Measurements from ENCODE around the gene NOG.
A peak's percentile ranks its signal among the peaks of the same experiment; 100 is the strongest.

The NOG gene

DNA sequence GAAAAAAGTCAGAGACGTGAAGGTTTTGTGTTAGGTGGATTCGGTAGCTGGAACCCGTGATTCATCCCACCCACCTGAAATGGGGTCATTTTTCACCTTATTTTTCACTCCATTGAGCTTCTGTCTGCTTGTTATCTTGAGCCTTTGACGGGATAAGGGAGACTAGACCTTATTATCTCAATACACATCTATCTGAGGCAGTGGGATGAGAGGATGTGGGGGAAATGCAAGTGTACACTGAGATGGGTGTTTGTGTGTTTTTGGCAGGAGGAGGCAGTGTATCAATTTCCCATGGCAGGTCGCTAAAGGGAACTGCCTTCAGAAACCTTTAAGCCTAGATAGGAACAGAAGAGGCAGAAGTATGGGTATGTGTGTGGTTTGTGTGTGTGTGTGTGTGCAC lies 6.2 kb upstream of the NOG start:
- H2AFZ ChIP-seq (ENCODE audit: low read depth) = no peak overlapping the region
- no peaks in the 10 kb centered on the region for H4K20me1 ChIP-seq (ENCODE audit: insufficient read depth)
- peaks cover 2% of the 10 kb centered on the region for H3K4me1 ChIP-seq (ENCODE audit: low read depth, poor library complexity, severe bottlenecking)
- no peak for TF ChIP-seq CTCF (conservative IDR thresholded peaks at IDR 0.05; ENCODE audit: low read depth, low read length)
- H3K4me3 ChIP-seq (IDR thresholded peaks at IDR 0.05; ENCODE audit: insufficient read depth, low read depth, low read length) = no peak overlapping the region
- peaks cover 4% of the 10 kb centered on the region; the same call in 1 of the 2 replicates for H3K27me3 ChIP-seq (ENCODE audit: insufficient read depth, low read depth)
- H3K79me2 ChIP-seq (ENCODE audit: insufficient read depth, low read depth) = no peaks in the 10 kb centered on the region
- no peak overlapping the region for H3K4me2 ChIP-seq
- no peaks in the 10 kb centered on the region for H3K36me3 ChIP-seq (ENCODE audit: insufficient read depth)
- H3K27ac ChIP-seq = no peak overlapping the region
- H3K9ac ChIP-seq = no peak overlapping the region

- Histone ChIP-seq H3K27ac (no peak overlapping the region), H3K79me2 (ENCODE audit: insufficient read depth, low read depth) (no peaks in the 10 kb centered on the region), H3K4me3 (IDR thresholded peaks at IDR 0.05; ENCODE audit: insufficient read depth, low read depth, low read length) (no peak overlapping the region), H2AFZ (ENCODE audit: low read depth) (peak overlapping the region; percentile 90), H3K36me3 (ENCODE audit: insufficient read depth) (no peaks in the 10 kb centered on the region), H3K9ac (no peak overlapping the region), H3K4me2 (peak overlapping the region; percentile 88), H4K20me1 (ENCODE audit: insufficient read depth) (no peaks in the 10 kb centered on the region), H3K27me3 (ENCODE audit: insufficient read depth, low read depth) (peaks cover 27% of the 10 kb centered on the region), H3K4me1 (ENCODE audit: low read depth, poor library complexity, severe bottlenecking) (peaks cover 15% of the 10 kb centered on the region)
- TF ChIP-seq CTCF (conservative IDR thresholded peaks at IDR 0.05; ENCODE audit: low read depth, low read length) = peak; percentile 89
Measured at GRCh38 chr17:56592487-56593085, 913 bp upstream of the NOG start.

GRCh38 chr17:56593086-56593645 lies 333 bp upstream of the NOG start:
- Histone ChIP-seq H4K20me1 (ENCODE audit: insufficient read depth) (no peaks in the 10 kb centered on the region), H3K27me3 (ENCODE audit: insufficient read depth, low read depth) (peaks cover 27% of the 10 kb centered on the region), H3K79me2 (ENCODE audit: insufficient read depth, low read depth) (no peaks in the 10 kb centered on the region), H3K4me1 (ENCODE audit: low read depth, poor library complexity, severe bottlenecking) (peaks cover 15% of the 10 kb centered on the region), H3K4me3 (IDR thresholded peaks at IDR 0.05; ENCODE audit: insufficient read depth, low read depth, low read length) (no peak overlapping the region), H3K9ac (no peak overlapping the region; the same call in 1 of the 2 replicates), H3K4me2 (peak overlapping the region; percentile 88), H3K27ac (no peak overlapping the region), H2AFZ (ENCODE audit: low read depth) (peak overlapping the region; percentile 90), H3K36me3 (ENCODE audit: insufficient read depth) (no peaks in the 10 kb centered on the region)
- TF ChIP-seq CTCF (conservative IDR thresholded peaks at IDR 0.05; ENCODE audit: low read depth, low read length) = no peak

DNA sequence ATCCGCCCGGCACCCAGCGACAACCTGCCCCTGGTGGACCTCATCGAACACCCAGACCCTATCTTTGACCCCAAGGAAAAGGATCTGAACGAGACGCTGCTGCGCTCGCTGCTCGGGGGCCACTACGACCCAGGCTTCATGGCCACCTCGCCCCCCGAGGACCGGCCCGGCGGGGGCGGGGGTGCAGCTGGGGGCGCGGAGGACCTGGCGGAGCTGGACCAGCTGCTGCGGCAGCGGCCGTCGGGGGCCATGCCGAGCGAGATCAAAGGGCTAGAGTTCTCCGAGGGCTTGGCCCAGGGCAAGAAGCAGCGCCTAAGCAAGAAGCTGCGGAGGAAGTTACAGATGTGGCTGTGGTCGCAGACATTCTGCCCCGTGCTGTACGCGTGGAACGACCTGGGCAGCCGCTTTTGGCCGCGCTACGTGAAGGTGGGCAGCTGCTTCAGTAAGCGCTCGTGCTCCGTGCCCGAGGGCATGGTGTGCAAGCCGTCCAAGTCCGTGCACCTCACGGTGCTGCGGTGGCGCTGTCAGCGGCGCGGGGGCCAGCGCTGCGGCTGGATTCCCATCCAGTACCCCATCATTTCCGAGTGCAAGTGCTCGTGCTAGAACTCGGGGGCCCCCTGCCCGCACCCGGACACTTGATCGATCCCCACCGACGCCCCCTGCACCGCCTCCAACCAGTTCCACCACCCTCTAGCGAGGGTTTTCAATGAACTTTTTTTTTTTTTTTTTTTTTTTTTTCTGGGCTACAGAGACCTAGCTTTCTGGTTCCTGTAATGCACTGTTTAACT lies 1.0 kb downstream of the NOG start:
- Histone ChIP-seq H3K27ac (no peak overlapping the region), H3K4me3 (IDR thresholded peaks at IDR 0.05; ENCODE audit: insufficient read depth, low read depth, low read length) (no peak overlapping the region), H3K9ac (no peak overlapping the region; the same call in 1 of the 2 replicates), H3K79me2 (ENCODE audit: insufficient read depth, low read depth) (no peaks in the 10 kb centered on the region), H4K20me1 (ENCODE audit: insufficient read depth) (no peaks in the 10 kb centered on the region), H3K4me1 (ENCODE audit: low read depth, poor library complexity, severe bottlenecking) (peaks cover 15% of the 10 kb centered on the region), H2AFZ (ENCODE audit: low read depth) (peak overlapping the region; percentile 90), H3K27me3 (ENCODE audit: insufficient read depth, low read depth) (peaks cover 27% of the 10 kb centered on the region), H3K4me2 (peak overlapping the region; percentile 88), H3K36me3 (ENCODE audit: insufficient read depth) (no peaks in the 10 kb centered on the region)
- no peak for TF ChIP-seq CTCF (conservative IDR thresholded peaks at IDR 0.05; ENCODE audit: low read depth, low read length)

Measured in KMS-11 (cell line).